KMS-11 (cell line): ENCODE measurements around the gene PARP8.
"Not testable (repeated sequence)": the region's sequence is repeated elsewhere in the genome, so short reads cannot be mapped to it uniquely, and the experiment has no call there.

Source experiments
- H2AFZ ChIP-seq: fragments of 200-600 bp; sonication (generic); 2 replicates; pipeline ENCODE4 v1.6.1; 2016; ENCODE audit warnings: antibody characterized with exemption, mixed run types, low read depth
- H3K27ac ChIP-seq: fragments of 200-600 bp; sonication (generic); 2 replicates; pipeline ENCODE4 v1.6.1; 2016; ENCODE audit warnings: mild to moderate bottlenecking, mixed run types
- H3K27me3 ChIP-seq: fragments of 200-600 bp; sonication (generic); 2 replicates; pipeline ENCODE4 v1.6.1; 2017; ENCODE audit warnings: mild to moderate bottlenecking, low read depth, mixed run types, moderate library complexity; ENCODE audit not compliant: insufficient read depth
- H3K36me3 ChIP-seq: fragments of 200-600 bp; sonication (generic); 2 replicates; pipeline ENCODE4 v1.6.1; 2017; ENCODE audit warnings: mild to moderate bottlenecking, mixed run types; ENCODE audit not compliant: insufficient read depth
- H3K4me1 ChIP-seq: fragments of 200-600 bp; sonication (generic); 2 replicates; pipeline ENCODE4 v1.6.1; 2016; ENCODE audit warnings: mild to moderate bottlenecking, low read depth, mixed run types; ENCODE audit not compliant: poor library complexity, severe bottlenecking
- H3K4me2 ChIP-seq: fragments of 200-600 bp; sonication (generic); 2 replicates; pipeline ENCODE4 v1.7.0; 2016; ENCODE audit warnings: mild to moderate bottlenecking, mixed run types
- H3K4me3 ChIP-seq: fragments of 200-600 bp; sonication (generic); IDR thresholded peaks from 2 replicates; pipeline ENCODE4 v1.6.1; 2017; ENCODE audit warnings: low read depth, low read length, mixed read lengths; ENCODE audit not compliant: insufficient read depth
- H3K79me2 ChIP-seq: fragments of 200-600 bp; sonication (generic); 2 replicates; pipeline ENCODE4 v1.6.1; 2016; ENCODE audit warnings: low read depth, mixed run types; ENCODE audit not compliant: insufficient read depth
- H3K9ac ChIP-seq: fragments of 200-600 bp; sonication (generic); 2 replicates; pipeline ENCODE4 v1.6.1; 2016; ENCODE audit warnings: mild to moderate bottlenecking, mixed run types
- H4K20me1 ChIP-seq: fragments of 200-600 bp; sonication (generic); 2 replicates; pipeline ENCODE4 v1.6.1; 2016; ENCODE audit warnings: mild to moderate bottlenecking, mixed run types; ENCODE audit not compliant: insufficient read depth
- TF ChIP-seq, protein P1 (sequence below): fragments of 200-600 bp; sonication (generic); conservative IDR thresholded peaks from 2 replicates; pipeline ENCODE4 v1.6.1; 2017; ENCODE audit warnings: low read depth, mild to moderate bottlenecking, antibody characterized with exemption, low read length, moderate library complexity, mixed read lengths

Gene PARP8

DNA sequence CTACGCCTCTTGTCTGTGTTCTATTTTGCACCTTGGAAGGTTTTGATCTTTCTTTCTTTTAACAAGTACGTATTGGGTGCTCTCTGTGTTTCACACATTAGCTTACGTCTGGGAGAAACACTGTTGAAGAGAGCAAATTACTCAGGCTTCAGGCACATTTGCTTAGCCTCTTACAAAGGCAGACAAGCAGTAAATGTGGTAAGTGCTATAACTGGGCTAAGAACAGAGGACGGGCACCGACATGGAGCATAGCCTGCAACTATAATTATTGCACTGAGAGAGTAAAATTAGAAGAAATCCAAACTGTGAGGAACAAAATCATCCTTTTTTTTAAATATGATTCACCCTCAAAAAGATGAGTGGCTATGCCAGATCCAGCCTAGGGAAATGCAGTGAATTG is 9.4 kb upstream of the PARP8 start:
- Histone ChIP-seq H3K27me3 (no peaks in the 10 kb centered on the region), H4K20me1 (no peaks in the 10 kb centered on the region), H3K79me2 (no peaks in the 10 kb centered on the region), H2AFZ (no peak overlapping the region), H3K36me3 (no peaks in the 10 kb centered on the region), H3K4me1 (peaks cover 4% of the 10 kb centered on the region), H3K27ac (no peak overlapping the region), H3K4me3 (no peak overlapping the region), H3K9ac (no peak overlapping the region), H3K4me2 (no peak overlapping the region)
- TF ChIP-seq, protein P1, sequence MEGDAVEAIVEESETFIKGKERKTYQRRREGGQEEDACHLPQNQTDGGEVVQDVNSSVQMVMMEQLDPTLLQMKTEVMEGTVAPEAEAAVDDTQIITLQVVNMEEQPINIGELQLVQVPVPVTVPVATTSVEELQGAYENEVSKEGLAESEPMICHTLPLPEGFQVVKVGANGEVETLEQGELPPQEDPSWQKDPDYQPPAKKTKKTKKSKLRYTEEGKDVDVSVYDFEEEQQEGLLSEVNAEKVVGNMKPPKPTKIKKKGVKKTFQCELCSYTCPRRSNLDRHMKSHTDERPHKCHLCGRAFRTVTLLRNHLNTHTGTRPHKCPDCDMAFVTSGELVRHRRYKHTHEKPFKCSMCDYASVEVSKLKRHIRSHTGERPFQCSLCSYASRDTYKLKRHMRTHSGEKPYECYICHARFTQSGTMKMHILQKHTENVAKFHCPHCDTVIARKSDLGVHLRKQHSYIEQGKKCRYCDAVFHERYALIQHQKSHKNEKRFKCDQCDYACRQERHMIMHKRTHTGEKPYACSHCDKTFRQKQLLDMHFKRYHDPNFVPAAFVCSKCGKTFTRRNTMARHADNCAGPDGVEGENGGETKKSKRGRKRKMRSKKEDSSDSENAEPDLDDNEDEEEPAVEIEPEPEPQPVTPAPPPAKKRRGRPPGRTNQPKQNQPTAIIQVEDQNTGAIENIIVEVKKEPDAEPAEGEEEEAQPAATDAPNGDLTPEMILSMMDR = no peak

DNA sequence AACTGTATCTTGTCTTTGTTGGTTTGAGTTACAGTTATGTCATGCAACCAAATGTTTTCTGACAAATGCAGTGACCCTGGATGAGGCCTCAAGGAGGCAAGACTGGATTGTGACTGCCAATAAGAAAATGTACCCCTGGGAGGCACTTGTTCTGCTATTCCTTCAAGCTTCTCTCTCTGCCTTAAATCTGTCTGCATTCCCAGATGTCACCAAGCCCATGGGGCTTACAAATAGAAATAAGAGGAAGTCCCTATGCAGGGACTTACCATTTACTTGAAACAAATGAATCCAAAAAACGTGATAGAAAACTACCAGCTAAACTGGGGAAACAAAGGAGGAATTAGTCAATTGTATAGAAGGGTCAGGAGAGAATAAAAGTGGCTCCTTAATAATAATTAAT is 8.2 kb upstream of the PARP8 start:
- TF ChIP-seq, protein P1 = no peak
- H3K4me3 ChIP-seq = no peak overlapping the region

DNA sequence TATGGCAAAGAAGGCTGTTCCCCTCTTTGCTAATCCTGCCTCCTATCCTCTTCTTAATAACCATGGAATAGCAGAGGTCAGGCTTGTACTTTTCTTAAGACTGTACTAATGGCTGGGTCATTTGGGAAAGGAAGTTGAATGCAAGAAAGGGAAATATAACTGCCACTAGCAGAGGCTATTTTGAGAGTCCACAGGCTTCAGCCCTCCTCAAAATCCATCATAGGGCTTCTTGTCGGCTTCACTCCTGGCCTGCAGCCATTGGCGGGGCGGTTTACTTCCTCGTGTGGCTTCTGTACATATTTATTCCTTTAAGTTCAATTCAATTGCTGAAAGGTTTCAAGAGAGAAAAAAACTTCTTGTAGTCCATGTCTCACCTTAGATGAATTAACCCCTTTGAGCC is 2.8 kb upstream of the PARP8 start:
- no peak overlapping the region for H3K4me3 ChIP-seq
- no peak overlapping the region for H2AFZ ChIP-seq
- TF ChIP-seq, protein P1 = no peak
- no peak overlapping the region for H3K4me2 ChIP-seq
- H3K36me3 ChIP-seq = no peaks in the 10 kb centered on the region
- peaks cover 14% of the 10 kb centered on the region for H3K4me1 ChIP-seq
- no peaks in the 10 kb centered on the region for H4K20me1 ChIP-seq
- no peak overlapping the region for H3K9ac ChIP-seq
- 0 out of 2 replicates have a peak, but pooled peaks cover 6% of the 10 kb centered on the region for H3K79me2 ChIP-seq
- no peaks in the 10 kb centered on the region for H3K27me3 ChIP-seq
- no peak overlapping the region for H3K27ac ChIP-seq

More for the DNA sequence above, 8.2 kb upstream of the PARP8 start:
- Histone ChIP-seq H3K79me2 (no peaks in the 10 kb centered on the region), H2AFZ (no peak overlapping the region), H3K4me1 (no peaks in the 10 kb centered on the region), H3K9ac (no peak overlapping the region), H3K36me3 (no peaks in the 10 kb centered on the region), H3K27ac (no peak overlapping the region), H3K4me2 (no peak overlapping the region), H3K27me3 (no peaks in the 10 kb centered on the region), H4K20me1 (no peaks in the 10 kb centered on the region)

DNA sequence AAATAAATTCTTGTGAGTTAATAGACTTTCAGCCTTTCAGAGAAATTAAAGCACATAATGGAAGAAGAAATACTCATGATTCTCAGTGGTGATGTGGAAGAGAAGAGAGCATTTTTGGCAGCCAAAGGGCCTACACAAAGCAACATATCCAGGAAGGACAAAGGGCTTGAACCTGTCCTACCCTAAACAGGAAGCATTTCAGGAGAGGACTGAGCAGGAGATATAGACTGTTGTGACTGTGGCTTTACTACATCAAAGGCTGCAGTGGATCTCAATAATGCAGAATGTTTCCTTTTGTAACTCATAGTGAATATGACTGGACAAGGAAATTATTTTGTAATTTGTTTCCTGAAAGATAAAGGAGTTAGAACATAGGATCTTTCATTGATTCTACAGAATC is 1.3 kb upstream of the PARP8 start:
- H3K4me1 ChIP-seq = peaks cover 29% of the 10 kb centered on the region
- no peaks in the 10 kb centered on the region for H3K27me3 ChIP-seq
- peaks cover 20% of the 10 kb centered on the region for H3K79me2 ChIP-seq
- H3K36me3 ChIP-seq = no peaks in the 10 kb centered on the region
- H4K20me1 ChIP-seq = no peaks in the 10 kb centered on the region
- no peak overlapping the region; the same call in 1 of the 2 replicates for H3K9ac ChIP-seq
- H2AFZ ChIP-seq = no peak overlapping the region
- H3K27ac ChIP-seq = no peak overlapping the region; the same call in 1 of the 2 replicates
- H3K4me2 ChIP-seq = peak overlapping the region; percentile 85; the same call in 1 of the 2 replicates
- H3K4me3 ChIP-seq = no peak overlapping the region
- TF ChIP-seq, protein P1 = no peak

DNA sequence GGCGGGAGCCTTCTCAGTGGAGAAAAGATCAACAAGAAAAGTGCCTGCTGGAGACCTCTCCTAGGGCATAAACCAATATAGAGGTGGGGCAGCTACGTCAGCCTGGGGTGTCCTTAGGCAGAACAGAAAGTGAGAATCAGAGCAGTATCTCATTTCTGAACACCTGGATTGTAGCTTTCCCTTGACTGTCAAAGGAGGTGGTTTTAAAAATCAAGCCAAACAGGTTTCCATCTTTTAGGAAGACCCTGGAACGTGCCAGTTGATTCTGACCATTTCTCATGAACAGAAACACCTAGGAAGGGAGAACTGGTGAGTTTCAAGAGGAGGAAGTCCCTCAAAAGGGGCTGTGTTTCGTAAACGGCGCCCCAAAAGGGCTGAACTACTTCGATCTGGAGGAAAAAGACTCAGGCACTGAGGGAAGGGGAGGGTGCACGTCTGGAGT is 655 bp upstream of the PARP8 start:
- H3K4me1 ChIP-seq = peaks cover 29% of the 10 kb centered on the region
- H4K20me1 ChIP-seq, H3K27me3 ChIP-seq, H3K36me3 ChIP-seq, H3K4me3 ChIP-seq: not testable (repeated sequence)
- peak overlapping the region; percentile 96; the same call in 1 of the 2 replicates for H3K9ac ChIP-seq
- H2AFZ ChIP-seq = peak overlapping the region; percentile 72; the same call in 1 of the 2 replicates
- H3K4me2 ChIP-seq = peak overlapping the region; percentile 85
- peaks cover 24% of the 10 kb centered on the region for H3K79me2 ChIP-seq
- H3K27ac ChIP-seq = peak overlapping the region; percentile 87
